Suprapubic skin (tissue), 4 donors: ENCODE data around the gene CACNA2D2. TPM values are rescaled to one million over a fixed set of nuclear protein-coding genes. Genes with fewer than 3 reads are reported as not detected.

ENCODE experiments used
- DNase-seq, 2 donors: peaks; one replicate each; pipeline ENCODE4 v3.0.0-alpha.2; 2019; ENCODE audit warnings: low spot score in 2 of 2
- H3K27ac ChIP-seq: fragments of 200-600 bp; sonication (generic); one replicate; pipeline ENCODE4 v1.5.1; 2019
- H3K27me3 ChIP-seq: fragments of 200-600 bp; sonication (generic); one replicate; pipeline ENCODE4 v1.5.1; 2019
- H3K36me3 ChIP-seq: fragments of 200-600 bp; sonication (generic); one replicate; pipeline ENCODE4 v1.5.1; 2019
- H3K4me1 ChIP-seq: fragments of 200-600 bp; sonication (generic); one replicate; pipeline ENCODE4 v1.5.1; 2019
- H3K4me3 ChIP-seq: fragments of 200-600 bp; sonication (generic); one replicate; pipeline ENCODE4 v1.5.1; 2019; ENCODE audit warnings: mild to moderate bottlenecking
- H3K9me3 ChIP-seq: fragments of 200-600 bp; sonication (generic); one replicate; pipeline ENCODE4 v1.5.1; 2019
- EP300 ChIP-seq: sonication (generic); formaldehyde crosslinking; IDR thresholded peaks from one replicate; pipeline ENCODE4 v1.6.1; 2017; ENCODE audit warnings: antibody characterized with exemption
- POLR2A ChIP-seq, 2 donors: fragments of 450-650 bp; IDR thresholded peaks; one replicate each; pipeline ENCODE4 v1.6.1; 2017; ENCODE audit warnings: antibody characterized with exemption in 2 of 2, mild to moderate bottlenecking in 2 of 2, moderate library complexity in 2 of 2
- POLR2AphosphoS5 ChIP-seq, 3 donors: sonication (generic); formaldehyde crosslinking; IDR thresholded peaks; one replicate each; pipeline ENCODE4 v1.6.1; 2017; ENCODE audit warnings: antibody characterized with exemption in 3 of 3
- WGBS: methylation state at CpG from one replicate; pipeline ENCODE4 v1.1.5; 2018; 5-methylcytosine and 5-hydroxymethylcytosine counted together
- total RNA-seq, 4 donors: library from RNA; depleted of rRNA; stranded (reverse); fragments of >200 nt; gene quantifications; one replicate each; pipeline ENCODE4 v1.1.0, GENCODE V29; 2016
- TF ChIP-seq, protein P1 (sequence below), 2 donors: fragments of 200-600 bp in 1 of 2; fragments of 450-650 bp in 1 of 2; sonication (generic) in 1 of 2; IDR thresholded peaks; one replicate each; pipeline ENCODE4 v1.5.1; 2016 to 2019; ENCODE audit warnings: antibody characterized with exemption in 2 of 2, mild to moderate bottlenecking in 1 of 2, moderate library complexity in 1 of 2

The CACNA2D2 gene
- total RNA-seq, 4 donors from 2014 or later, result 1.4 to 5.6 (median 1.7) TPM

DNA sequence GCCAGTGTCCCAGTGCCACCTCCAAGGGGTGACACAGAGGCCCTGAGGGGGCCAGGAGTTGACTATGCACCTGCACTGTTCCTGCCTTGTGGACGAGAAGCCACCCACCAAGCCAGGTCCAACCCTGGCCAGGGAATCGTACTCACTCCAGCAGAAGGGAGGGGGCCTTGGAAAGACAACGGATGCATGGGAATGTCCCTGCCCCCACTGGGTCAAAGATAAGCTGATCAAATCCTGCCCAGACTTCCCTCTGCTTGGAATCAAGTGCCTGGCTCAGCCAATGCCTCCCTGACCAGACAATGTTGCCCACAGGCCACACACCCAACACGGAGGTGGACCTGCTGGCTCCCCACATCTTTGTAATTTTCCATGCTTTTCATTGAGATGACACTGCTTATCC, 23.9 kb downstream of the CACNA2D2 start:
- DNase-seq, result no peak

DNA sequence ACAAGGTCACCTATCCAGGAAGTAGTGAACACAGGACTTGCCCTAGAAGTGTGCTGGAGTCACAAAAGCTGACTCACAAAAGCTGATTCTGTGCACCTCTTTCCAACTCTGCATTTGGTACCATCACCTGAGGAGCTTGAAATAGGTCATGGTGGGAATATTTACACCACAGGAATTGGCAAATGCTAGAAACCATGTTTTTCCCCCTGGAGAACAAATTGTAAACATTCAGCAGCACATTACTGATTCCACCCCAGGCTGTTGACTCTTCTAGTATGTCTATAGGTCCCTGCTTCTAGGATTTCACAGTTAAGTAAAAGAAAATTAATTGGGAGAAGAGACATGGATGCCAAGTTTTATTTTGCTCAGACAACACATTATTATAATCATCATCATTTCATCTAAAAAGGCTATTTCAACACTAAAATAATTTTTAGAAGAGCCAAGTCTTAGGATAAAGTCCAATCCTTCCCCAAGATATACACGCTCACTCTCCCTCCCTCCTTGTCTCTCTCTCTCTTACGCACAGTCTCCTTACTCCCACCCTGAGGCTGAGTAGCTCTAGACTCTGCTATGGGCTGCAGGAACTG, 24.7 kb downstream of the CACNA2D2 start:
- peaks cover 8% of the 10 kb centered on the region for H3K4me1 ChIP-seq
- no peak overlapping the region for H3K27ac ChIP-seq
- 94% methylated on average over 2 of the region's 2 CpGs for WGBS
- no peaks in the 10 kb centered on the region for H3K36me3 ChIP-seq
- H3K9me3 ChIP-seq, result no peaks in the 10 kb centered on the region
- no peak overlapping the region for H3K4me3 ChIP-seq
- no peaks in the 10 kb centered on the region for H3K27me3 ChIP-seq
- TF ChIP-seq EP300, result no peak
- no peak for TF ChIP-seq POLR2A (IDR thresholded peaks at IDR 0.05)
- TF ChIP-seq, protein P1, sequence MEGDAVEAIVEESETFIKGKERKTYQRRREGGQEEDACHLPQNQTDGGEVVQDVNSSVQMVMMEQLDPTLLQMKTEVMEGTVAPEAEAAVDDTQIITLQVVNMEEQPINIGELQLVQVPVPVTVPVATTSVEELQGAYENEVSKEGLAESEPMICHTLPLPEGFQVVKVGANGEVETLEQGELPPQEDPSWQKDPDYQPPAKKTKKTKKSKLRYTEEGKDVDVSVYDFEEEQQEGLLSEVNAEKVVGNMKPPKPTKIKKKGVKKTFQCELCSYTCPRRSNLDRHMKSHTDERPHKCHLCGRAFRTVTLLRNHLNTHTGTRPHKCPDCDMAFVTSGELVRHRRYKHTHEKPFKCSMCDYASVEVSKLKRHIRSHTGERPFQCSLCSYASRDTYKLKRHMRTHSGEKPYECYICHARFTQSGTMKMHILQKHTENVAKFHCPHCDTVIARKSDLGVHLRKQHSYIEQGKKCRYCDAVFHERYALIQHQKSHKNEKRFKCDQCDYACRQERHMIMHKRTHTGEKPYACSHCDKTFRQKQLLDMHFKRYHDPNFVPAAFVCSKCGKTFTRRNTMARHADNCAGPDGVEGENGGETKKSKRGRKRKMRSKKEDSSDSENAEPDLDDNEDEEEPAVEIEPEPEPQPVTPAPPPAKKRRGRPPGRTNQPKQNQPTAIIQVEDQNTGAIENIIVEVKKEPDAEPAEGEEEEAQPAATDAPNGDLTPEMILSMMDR (IDR thresholded peaks at IDR 0.05), result no peak
- DNase-seq, result no peak

More for the DNA sequence above, 23.9 kb downstream of the CACNA2D2 start:
- Histone ChIP-seq H3K36me3 (no peaks in the 10 kb centered on the region), H3K4me1 (peaks cover 8% of the 10 kb centered on the region), H3K9me3 (no peaks in the 10 kb centered on the region), H3K4me3 (no peak overlapping the region), H3K27ac (no peak overlapping the region), H3K27me3 (no peaks in the 10 kb centered on the region)
- 67% methylated on average over 4 of the region's 4 CpGs for WGBS
- TF ChIP-seq POLR2A (IDR thresholded peaks at IDR 0.05) (no peak), POLR2AphosphoS5 (IDR thresholded peaks at IDR 0.05) (no peak), EP300 (no peak)
- TF ChIP-seq, protein P1 (IDR thresholded peaks at IDR 0.05), result no peak

DNA sequence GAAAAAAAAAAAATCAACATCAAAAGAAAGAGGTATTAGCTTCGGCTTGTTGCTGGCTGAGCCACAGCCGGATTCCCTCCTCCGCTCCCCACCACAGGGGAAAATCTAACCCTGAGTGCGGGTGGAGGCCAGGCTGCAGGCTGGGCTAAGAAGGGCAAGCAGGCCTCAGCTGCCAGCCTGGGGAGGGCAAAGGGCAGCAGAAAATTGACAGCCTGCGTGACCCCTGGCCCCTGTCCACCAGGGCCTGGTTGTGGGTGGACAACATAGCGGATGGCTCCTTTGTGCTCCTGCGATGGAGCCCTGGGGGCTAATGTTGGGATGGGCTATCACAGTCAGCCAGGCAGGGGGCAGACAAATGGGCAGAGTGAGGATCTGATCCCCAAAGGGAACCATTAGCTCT, 25.4 kb downstream of the CACNA2D2 start:
- Histone ChIP-seq H3K4me3 (no peak overlapping the region), H3K4me1 (peaks cover 13% of the 10 kb centered on the region), H3K27me3 (no peaks in the 10 kb centered on the region), H3K36me3 (no peaks in the 10 kb centered on the region), H3K27ac (no peak overlapping the region), H3K9me3 (no peaks in the 10 kb centered on the region)
- WGBS, result 99% methylated on average over 6 of the region's 7 CpGs
- no peak for DNase-seq
- TF ChIP-seq POLR2AphosphoS5 (IDR thresholded peaks at IDR 0.05) (no peak), POLR2A (IDR thresholded peaks at IDR 0.05) (no peak), EP300 (no peak)
- TF ChIP-seq, protein P1 (IDR thresholded peaks at IDR 0.05), result no peak

GRCh38 chr3:50475348-50475747, 28.1 kb downstream of the CACNA2D2 start:
- no peak for TF ChIP-seq POLR2A (IDR thresholded peaks at IDR 0.05)
- no peak for TF ChIP-seq EP300
- TF ChIP-seq, protein P1 (IDR thresholded peaks at IDR 0.05), result no peak
- TF ChIP-seq POLR2AphosphoS5 (IDR thresholded peaks at IDR 0.05), result no peak
- H3K27ac ChIP-seq, result no peak overlapping the region
- no peaks in the 10 kb centered on the region for H3K36me3 ChIP-seq
- 97% methylated on average over 12 of the region's 12 CpGs for WGBS
- H3K4me1 ChIP-seq, result peaks cover 14% of the 10 kb centered on the region
- H3K9me3 ChIP-seq, result no peaks in the 10 kb centered on the region
- no peak overlapping the region for H3K4me3 ChIP-seq
- no peak for DNase-seq
- no peaks in the 10 kb centered on the region for H3K27me3 ChIP-seq

DNA sequence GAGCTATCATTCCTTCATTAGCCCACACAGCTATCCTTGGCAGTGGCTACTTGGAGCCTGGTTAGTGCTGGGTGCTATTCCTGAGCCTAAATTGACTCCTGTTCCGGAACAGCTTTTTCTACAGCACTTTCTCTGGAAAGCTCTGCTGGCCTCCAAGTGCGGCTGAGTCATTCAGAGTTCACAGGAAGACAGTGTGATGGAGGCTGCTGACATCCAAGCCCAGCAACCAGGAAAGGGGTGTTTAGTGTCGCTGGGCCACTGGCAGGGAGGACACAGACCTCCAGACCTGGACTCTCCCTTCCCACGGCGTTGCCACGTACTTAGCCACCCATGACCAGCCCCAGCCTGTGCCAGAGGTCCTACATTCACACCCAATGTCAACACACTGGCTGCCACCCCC, 28.7 kb downstream of the CACNA2D2 start:
- no peak for DNase-seq
- TF ChIP-seq POLR2AphosphoS5 (IDR thresholded peaks at IDR 0.05), result no peak
- TF ChIP-seq, protein P1 (IDR thresholded peaks at IDR 0.05), result no peak
- no peak for TF ChIP-seq EP300
- TF ChIP-seq POLR2A (IDR thresholded peaks at IDR 0.05), result no peak
- H3K4me1 ChIP-seq, result peaks cover 14% of the 10 kb centered on the region
- H3K36me3 ChIP-seq, result no peaks in the 10 kb centered on the region
- no peak overlapping the region for H3K4me3 ChIP-seq
- no peaks in the 10 kb centered on the region for H3K9me3 ChIP-seq
- no peak overlapping the region for H3K27ac ChIP-seq
- WGBS, result no CpG with 5 or more reads among the region's 6 CpGs
- no peaks in the 10 kb centered on the region for H3K27me3 ChIP-seq
